DMS53 (cell line): ENCODE data around the gene FKBP1B.
A peak's percentile ranks its signal among the peaks of the same experiment; 100 is the strongest.
"Not testable (repeated sequence)": the region's sequence is repeated elsewhere in the genome, so short reads cannot be mapped to it uniquely, and the experiment has no call there.

Source experiments
- DNase-seq: peaks from one replicate; lab custom pipeline; 2025; lab: John Stamatoyannopoulos, UW

The FKBP1B gene

DNA sequence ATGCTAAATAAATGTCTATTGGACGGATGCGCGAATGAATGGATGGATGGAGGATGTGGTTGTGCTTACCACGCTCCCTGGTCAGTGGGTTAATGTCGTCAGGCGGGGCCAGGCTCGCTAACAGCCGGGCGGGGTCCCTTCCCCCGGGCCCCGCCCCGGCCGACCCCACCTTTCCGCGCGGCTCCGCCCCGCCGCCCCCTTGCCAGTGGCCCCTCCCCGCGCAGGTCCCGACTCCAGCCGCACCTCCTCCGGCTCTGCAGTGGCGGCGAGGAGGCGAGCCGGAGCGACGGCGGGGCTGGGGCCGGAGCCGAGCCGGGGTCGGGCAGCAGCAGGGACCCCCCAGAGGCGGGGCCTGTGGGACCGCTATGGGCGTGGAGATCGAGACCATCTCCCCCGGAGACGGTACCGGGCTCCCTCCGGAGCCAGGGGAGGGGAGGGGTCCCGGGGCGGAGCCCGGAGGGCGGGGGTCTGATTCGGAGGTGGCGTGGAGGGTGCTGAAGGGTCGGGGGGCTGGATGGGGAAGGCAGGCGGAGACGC, at the start of gene FKBP1B:
Gene FKBP1B (plus strand): TSS at position 257 of the 537 bp plus-strand sequence. CDS start 109 bp downstream, at position 366.
- DNase-seq, result peak; percentile 70

DNA sequence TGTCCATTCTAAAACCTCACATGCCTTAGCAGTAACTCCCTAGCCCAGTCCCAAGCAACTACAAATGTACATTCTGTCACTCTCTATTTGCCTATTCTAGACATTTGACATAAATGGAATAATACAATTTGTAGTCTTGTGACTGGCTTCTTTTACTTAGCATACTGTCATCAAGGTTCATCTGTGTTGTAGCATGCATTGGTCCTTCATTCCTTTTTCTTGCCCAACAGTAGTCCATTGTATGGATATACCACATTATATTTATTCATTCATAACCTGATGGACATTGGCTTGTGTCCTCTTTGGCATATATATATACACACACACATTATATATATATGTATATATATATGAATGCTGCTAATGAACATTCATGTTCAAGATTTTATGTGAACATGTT, 41.8 kb upstream of the FKBP1B start:
- DNase-seq, result no peak

DNA sequence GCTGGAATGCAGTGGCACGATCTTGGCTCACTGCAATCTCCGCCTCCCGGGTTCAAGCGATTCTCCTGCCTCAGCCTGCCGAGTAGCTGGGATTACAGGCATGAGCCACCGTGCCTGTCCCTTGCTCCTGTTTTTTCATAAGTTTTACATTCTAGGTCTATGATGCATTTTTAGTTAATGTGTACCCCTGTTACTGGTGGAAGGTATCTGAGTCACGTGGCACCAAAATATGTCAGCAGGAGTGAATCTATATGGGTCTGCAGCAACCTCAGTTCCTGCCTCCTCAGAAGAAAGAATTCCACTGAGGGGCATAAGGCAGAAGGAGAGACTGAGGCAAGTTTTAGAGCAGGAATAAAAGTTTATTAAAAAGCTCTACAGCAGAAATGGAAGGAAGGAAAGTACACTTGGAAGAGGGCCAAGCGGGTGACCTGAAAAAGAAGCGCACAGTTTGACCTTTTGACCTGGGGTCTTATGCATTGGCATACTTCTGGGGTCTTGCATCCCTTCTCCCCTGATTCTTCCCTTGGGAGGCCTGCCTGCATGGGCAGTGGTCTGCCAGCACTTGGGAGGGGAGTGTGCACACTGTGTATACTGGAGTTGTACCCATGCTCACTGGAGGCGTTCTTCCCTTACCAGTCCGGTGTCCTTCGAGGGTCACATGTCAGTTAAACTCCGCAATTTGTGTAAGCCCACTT, 40.7 kb upstream of the FKBP1B start:
- no peak for DNase-seq

DNA sequence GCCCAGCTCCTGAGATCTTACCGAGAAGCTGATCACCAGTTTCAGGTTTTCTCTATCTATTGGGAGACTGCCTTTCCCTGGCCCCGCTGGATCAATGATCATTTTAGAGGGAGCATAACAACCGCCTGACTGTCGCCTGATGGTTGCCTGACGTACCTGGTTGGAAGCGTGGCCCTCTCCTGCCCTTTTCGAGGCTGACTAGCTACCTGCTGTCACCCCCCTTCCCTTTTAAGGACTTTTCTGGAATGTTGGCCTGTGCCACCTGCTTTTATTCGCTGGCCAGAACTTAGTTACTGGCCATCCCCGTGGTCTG, 40.2 kb upstream of the FKBP1B start:
- DNase-seq, result no peak

DNA sequence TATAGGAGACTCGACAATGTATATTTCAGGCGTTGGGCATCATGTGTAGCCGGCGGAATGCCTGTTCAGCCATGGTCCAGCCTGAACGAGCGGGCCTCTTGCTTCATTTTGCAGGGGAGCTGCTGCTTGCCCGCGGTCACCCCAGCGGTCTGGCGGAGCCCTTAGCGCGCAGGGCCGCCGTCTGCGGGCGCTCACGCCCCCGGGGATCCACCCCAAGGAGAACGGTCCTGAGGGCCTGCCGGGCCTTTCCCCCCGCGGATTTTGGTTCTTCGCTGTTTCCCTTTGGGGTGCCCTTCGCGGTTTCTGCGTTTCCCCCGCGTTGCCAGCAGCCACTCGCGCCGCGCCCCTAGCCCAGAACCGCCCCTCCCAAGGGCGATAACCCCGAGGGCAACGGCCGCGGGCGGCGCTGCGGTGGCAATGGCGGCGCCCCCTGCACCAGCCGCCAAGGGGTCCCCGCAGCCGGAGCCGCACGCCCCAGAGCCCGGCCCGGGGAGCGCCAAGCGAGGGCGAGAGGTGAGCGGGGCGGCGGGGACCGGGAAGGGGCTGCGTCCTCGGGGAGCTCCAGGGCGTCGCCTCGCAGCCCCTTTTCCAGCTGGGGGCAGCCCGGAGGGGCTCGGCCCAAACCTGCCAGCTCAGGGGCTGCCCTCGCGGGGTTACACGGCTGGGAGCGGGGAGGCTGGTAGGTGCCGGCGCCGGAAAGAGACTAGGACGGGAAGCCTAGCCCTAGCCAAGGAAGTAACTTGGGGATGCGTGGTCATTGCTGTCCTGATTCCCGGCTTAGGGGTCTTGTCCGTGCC, 39.7 kb upstream of the FKBP1B start, which contains the start of gene MFSD2B:
Gene MFSD2B (plus strand): TSS at position 406 of the 797 bp plus-strand sequence. CDS start 12 bp downstream, at position 418.
- peak; percentile 17 for DNase-seq

DNA sequence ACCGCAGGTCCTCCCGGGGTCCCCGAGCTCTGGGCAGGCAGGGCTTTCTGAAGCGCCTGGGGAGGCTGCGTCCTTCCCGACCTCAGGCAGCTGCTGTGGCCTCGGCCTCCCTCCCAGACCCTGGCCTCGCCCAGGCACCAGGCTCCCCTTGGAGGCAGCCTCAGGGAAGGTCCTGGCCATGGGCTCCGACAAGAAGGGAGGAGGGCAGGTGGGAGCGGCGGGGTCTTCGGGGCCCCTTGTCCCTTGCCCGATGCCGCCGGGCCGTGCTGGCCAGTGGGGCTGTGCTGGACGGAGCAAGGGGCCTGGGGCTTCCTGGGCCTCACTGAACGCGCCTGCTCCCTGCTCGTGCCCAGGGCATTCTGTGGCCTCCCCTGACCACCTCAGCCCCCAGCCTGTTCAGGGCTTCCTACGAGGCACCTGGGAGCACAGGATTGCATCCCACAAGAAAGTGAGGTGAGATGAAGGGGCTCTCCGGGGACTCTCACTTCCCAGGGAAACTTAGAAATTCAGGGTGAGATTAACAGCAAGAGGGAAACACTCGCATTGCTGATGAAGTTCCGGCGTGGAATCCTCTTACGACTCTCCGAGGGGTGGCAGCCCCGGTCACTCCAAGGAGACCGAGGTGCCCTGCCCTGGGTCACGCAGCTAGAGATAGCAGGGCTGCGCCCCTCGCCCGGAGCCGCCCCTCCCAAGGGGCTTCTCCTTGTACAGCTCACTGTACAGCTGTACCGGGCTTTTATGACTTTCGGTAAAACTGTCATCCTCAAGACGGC, 38.9 kb upstream of the FKBP1B start:
- DNase-seq, result no peak

DNA sequence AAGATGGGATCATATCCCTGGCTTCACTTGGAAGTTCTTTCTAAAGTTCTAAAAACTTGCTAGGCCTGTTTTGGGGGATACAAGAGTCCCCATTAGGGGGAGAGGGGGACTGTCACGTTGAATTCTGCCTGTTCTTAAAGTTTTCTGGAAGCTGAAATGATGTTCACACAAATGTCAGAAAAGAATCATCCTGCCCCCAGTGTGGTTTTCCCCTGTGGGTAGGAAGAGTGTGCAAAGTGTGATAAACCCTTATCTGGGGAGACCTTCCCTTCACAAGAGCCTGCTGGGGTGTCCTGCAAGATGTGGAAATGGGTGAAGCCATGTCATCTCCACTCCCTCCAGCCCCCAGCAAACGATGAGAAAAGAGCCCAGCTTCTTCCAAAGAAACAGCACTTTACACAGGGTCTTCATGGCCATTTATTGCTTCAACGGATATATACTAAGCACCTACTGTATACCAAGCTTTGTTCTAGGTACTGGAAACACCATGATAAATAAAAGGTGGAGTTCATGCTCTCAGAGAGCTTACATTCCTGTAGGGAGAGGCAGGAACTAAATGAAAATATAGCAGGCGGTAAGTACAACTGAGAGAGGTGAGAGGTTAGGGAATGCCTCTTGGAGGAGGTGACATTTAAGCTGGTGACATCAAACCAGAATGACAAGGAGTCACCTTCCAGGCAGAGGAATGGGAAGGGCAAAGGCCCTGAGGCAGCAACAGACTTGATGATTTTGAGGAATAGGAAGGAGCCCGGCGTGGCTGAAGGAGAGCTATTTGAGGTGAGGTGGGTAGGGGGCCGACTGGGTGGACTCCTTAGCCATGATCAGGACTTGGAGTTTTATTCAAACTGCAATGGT, 38.1 kb upstream of the FKBP1B start:
- no peak for DNase-seq

DNA sequence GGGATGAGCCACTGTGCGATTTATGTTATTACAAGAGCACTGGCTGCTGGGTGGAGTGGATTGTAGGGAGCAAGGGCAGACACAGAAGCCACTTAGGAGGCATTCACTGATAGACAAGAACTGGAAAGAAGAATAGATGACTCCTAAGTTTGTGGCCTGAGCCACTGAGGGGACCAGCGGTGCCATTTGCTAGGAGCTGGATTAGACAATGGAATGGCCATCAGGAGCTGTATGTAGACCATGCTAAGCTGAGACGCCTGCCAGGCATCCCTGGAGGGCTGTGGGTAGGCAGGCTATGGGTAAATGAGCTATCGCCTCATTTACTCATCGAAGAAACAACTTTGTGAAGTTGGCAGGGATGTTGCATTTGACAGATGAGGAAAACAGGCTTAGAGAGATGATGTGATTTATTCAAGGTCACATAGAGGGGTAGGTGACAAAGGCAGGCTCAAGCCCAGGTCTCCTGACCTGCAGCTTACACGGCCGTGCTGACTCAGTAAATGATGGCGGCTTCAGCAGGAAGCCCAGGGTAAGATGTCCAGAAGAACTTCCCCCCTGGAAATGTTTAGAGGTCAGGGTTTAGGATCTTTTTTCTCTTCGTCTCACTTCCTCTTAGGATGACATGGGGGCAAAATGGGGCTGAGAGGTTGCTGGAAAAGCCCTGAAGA, 36.9 kb upstream of the FKBP1B start:
- no peak for DNase-seq

DNA sequence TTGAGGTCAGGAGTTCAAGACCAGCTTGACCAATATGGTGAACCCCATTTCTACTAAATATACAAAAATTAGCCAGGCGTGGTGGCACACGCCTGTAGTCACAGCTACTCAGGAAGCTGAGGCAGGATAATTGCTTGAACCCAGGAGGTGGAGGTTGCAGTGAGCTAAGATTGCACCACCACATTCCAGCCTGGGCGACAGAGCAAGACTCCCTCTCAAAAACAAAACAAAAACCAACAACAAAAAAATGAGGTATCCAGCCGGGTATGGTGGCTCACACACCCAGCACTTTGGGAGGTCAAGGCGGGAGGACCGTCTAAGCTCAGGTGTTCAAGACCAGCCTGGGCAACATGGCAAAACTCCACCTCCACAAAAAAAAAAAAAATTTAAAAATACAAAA, 34.6 kb upstream of the FKBP1B start:
- DNase-seq, result not testable (repeated sequence)

DNA sequence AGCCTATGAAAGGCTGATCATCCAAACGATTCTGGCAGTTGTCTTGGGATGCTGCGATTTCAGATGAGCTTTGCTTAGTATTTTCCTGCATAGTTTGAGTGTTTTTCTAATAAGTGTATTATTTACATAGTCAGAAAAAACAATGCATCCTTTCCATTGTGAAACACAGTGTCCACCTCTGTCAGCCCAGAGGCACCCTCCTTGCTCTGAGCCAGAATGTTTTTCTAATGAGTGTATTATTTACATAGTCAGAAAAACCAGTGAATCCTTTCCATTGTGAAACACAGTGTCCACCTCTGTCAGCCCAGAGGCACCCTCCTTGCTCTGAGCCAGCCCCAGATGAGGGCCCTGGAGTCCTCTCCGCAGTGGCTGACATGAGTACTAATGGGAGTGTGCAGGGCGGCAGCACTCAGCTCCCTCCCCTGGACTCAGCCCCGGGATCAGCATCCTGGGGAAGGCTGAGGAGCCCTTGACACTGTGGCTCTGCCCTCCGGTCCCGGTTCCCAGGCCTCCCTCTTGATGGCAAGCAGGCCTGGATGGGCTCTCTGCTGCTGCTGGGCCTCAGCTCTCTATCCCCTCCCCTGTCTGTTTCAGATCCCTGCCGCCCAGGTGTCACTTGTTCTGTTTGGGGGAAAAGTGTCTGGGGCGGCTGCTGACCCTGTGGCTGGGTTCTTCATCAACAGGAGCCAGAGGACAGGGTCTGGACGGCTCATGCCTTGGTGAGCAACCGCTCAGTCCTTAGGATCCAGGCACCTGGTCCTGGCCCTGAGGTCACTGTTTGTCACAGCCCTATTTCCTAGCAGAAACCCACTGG, 33.8 kb upstream of the FKBP1B start:
- DNase-seq, result peak; percentile 72

DNA sequence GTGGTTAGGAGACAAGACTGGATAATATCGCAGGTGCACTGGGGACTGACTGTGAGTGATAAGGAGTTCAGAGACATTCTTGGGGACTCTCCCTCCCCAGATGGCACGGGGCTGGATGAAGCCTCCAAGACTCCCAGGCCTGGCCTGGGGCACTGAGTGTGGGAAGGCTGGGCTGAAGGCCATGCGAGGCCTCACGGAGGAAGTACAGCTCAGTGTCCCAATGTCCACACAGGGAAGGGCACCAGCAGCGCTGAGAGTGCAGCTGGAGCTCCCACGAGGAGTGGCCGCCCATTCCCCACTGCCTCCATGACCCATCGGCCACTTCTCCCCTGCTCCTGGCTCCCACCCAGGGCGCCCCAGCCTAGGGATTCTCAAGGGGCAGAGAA, 33.2 kb upstream of the FKBP1B start:
- DNase-seq, result no peak

DNA sequence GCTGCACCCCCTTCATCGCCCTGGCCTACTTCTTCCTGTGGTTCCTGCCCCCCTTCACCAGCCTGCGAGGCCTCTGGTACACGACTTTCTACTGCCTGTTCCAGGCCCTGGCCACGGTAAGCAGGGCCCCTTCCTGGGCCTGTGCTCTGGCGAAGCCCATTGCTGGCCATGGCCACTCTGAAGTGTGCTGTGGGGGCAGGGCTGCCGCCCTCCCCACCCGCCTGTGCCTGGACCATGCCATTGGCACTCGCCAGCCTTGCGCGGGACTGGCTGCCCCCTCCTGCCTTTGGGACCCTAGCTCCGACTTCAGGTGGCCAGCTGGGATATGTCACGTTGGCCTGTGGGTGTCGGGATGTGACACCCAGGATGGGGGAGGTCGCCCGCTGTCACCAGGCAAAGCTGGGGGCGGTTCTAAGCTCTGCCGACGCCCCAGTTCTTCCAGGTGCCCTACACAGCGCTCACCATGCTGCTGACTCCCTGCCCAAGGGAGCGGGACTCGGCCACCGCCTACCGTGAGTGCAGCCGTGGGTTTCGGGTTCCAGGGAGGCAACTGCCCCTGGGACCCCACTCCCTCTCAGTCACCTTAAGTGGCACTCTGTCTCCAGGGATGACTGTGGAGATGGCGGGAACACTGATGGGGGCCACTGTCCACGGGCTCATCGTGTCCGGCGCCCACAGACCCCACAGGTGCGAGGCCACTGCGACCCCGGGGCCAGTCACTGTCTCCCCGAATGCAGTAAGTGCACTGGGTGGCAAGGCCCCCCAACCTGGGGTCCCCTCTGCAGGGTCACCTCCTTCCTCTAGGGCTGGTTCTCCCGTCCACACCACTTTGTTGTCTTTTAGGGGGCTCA, 32.5 kb upstream of the FKBP1B start:
- DNase-seq, result no peak

DNA sequence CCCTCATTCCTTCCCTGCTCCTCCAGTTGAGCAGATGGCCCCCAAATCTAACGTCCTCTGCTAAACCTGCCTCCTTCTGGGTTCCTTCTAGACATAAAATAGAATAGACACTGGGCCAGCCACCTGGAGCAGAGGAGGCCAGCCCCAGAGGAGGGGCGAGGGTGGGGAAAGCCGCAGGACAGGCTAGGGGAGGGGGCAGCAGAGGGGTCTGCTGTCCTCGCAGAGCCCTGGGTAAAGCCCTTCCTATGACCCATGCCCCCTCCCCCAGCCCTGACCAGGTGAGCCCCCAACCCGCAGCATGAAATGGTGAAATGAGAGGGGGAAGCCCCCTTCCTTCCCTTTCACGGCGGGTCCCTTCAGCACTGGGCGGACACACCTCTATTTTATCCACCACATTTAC, 31.8 kb upstream of the FKBP1B start:
- DNase-seq, result no peak

DNA sequence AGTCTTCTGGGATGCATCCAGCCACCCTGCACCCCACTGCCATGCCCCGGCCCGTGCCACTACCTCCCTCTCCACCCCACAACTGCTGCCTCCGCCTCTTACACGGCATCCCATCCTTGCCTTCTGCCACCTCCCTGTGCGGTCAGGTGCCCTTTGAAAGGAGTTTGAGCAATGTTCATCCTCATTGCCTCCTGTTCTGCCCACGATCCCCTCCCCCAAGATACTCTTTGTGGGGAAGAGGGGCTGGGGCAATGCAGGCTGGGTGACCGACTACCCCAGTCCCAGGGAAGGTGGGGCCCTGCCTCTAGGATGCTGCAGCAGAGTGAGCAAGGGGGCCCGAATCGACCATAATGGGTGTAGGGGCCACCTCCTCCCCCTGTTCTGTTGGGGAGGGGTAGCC, 31.3 kb upstream of the FKBP1B start:
- DNase-seq, result no peak

DNA sequence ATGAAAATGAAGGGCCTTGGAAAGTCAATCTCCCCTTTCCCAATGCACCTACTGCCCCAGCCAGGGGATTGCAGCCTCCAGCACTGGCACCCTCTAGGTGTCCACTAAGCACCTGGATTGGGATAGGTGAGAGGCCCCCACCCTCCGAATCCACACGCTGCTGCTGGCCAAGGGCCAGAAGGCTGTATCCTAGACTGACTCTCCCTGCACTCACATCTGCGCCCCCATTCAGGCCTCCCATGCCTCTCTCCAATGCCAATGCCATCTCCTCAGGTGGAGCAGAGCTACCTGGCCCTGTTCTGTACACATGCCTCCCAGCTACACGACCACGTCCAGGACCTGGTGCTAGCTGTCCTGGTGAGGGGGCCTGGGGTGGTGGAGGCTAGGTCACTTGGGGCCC, 29.8 kb upstream of the FKBP1B start:
- DNase-seq, result no peak

DNA sequence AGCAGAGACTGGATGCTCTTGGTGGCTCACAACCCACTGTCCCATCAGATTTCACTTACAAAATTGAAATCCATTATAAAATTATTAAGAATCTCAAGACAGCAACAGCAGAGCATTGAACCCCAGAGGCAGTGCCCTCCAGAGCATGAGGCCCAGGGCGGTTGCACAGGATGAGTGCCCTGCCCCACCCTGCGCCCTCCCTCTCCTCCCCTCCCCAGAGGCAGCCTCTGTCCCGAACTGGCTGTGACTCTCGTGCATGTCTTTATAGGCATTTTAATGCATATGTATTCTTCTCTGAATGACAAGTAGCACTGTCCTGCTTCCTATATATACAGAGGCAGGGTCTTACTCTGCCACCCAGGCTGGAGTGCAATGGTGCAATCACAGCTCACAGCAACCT, 29.3 kb upstream of the FKBP1B start:
- no peak for DNase-seq

DNA sequence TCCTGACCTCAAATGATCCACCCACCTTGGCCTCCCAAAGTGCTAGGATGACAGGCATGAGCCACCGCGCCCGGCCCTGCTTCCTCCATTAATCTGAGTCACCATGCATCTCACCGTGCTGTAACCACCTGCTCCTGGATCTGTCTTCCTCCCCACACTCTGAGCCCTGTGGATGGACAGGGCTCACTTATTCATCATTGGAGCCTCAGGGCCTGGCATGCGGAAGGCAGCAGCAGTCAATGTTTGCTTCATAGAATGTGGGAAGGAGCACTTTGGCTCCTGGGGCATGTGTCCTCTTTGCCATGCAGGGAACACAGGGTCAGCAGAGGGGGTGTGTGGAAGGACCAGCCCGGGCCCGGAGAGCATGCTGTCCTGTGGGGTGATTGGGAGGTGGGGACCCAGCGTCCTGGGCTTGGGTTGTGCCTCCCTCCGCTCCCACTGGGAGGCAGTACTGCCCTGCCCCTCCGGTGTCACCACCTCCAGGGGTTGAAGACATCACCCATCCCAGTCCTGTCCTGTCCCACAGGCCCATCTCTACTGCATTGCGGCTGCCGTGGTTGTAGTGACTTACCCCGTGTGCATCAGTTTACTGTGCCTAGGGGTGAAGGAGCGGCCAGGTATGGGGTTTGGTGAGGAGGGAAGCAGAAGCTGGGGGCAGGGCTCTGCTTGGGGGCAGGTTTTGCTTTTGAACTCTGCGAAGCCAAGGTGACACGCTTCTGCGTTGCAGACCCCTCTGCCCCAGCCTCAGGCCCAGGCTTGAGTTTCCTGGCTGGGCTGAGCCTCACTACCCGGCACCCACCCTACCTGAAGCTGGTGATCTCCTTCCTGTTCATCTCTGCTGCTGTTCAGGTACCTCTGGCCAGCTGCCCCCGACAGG, 28.2 kb upstream of the FKBP1B start:
- peak; percentile 48 for DNase-seq

DNA sequence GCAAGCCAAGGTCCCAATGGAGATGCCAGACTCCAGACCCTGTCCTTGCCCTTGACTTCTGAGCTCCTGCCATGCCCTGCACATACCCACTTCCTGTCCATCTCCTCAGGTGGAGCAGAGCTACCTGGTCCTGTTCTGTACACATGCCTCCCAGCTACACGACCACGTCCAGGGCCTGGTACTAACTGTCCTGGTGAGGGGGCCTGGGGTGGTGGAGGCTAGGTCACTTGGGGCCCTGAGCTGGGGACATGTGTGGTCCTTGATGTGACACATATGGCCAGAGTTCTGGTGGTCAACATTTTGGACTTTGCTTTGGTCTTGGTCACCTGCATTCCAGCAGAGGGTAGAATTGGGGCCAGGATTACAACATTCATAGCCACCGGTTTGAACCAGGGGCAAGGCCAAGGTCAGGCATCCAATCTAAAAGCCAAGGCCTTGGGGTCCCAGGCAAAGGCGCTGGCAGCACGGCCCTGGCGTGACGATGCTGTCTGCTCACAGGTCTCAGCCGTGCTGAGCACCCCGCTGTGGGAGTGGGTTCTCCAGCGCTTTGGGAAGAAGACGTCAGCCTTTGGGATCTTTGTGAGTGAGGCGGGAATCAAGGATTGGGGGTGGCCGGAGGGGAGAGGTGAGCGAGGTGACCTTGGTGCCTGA, 27.1 kb upstream of the FKBP1B start:
- no peak for DNase-seq
